RPMI7951 (cell line): ENCODE results near the gene IQCE. TPM values are rescaled to one million over a fixed set of nuclear protein-coding genes. Genes with fewer than 3 reads are reported as not detected.
"Not testable (repeated sequence)": the region's sequence is repeated elsewhere in the genome, so short reads cannot be mapped to it uniquely, and the experiment has no call there.

Experiments
- DNase-seq: peaks from one replicate; pipeline ENCODE4 v3.0.0-alpha.2; 2012; ENCODE audit warnings: low read depth
- total RNA-seq: library from RNA; depleted of rRNA; stranded (reverse); fragments of >200 nt; shearing (Covaris generic); gene quantifications from 2 replicates; pipeline ENCODE4 v1.2.3, GENCODE V29; 2014

The IQCE gene
- total RNA-seq, 1 experiment from 2014 or later = 10.1 TPM

- DNase-seq = not testable (repeated sequence)
Observed at GRCh38 chr7:2532199-2532772, 26.5 kb upstream of the IQCE start.

GRCh38 chr7:2532816-2533215, 26.0 kb upstream of the IQCE start:
- not testable (repeated sequence) for DNase-seq

DNA sequence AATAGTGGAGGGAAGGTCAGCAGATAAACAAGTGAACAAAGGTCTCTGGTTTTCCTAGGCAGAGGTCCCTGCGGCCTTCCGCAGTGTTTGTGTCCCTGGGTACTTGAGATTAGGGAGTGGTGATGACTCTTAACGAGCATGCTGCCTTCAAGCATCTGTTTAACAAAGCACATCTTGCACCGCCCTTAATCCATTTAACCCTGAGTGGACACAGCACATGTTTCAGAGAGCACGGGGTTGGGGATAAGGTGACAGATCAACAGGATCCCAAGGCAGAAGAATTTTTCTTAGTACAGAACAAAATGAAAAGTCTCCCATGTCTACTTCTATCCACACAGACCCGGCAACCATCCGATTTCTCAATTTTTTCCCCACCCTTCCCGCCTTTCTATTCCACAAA, 25.2 kb upstream of the IQCE start:
- not testable (repeated sequence) for DNase-seq

GRCh38 chr7:2534214-2534613, 24.6 kb upstream of the IQCE start:
- DNase-seq = not testable (repeated sequence)

- DNase-seq = not testable (repeated sequence)
Observed at GRCh38 chr7:2535872-2536627, 22.7 kb upstream of the IQCE start.

DNA sequence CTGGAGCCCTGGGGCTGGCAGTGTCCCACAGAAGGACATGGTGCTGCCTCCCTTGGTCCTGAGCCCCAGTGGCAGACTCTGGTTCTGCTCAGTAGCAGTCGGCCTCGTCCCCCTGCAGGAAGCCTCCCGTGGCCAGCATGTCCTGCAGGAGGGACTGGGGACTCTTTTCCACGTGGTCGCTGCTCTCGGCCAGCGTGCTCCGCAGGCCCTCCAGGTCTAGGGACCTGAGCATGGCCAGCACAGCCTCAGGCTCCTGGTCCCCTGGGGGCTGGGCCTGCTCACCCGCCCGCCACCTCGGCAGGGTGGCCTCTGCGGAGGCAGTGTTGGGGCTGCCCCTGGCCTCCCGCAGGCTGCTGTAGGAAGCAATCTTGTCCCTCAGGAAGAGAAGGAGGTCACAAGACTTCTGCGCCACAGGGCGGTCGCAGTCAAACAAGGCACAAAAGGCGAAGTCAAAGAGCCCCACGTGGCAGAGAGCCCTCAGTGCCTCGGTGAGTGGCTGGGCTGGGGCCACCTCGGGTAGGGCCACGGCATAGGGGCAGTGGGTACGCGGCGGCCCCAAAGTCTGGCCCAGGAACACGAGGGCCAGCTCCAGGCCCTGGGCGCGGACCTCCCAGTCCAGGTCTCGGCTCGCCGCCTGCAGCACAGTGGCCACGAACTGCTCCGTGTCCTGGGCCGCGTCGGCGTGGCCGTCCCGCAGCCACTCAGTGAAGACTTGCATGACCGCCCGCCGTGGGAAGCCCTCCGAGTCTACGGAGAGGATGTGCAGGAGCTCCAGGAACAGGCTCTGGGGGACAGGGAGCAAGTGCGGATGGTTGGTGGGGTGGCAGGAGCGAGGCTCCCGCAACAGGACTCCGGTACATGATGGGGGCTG, 20.6 kb upstream of the IQCE start:
- DNase-seq = no peak

DNA sequence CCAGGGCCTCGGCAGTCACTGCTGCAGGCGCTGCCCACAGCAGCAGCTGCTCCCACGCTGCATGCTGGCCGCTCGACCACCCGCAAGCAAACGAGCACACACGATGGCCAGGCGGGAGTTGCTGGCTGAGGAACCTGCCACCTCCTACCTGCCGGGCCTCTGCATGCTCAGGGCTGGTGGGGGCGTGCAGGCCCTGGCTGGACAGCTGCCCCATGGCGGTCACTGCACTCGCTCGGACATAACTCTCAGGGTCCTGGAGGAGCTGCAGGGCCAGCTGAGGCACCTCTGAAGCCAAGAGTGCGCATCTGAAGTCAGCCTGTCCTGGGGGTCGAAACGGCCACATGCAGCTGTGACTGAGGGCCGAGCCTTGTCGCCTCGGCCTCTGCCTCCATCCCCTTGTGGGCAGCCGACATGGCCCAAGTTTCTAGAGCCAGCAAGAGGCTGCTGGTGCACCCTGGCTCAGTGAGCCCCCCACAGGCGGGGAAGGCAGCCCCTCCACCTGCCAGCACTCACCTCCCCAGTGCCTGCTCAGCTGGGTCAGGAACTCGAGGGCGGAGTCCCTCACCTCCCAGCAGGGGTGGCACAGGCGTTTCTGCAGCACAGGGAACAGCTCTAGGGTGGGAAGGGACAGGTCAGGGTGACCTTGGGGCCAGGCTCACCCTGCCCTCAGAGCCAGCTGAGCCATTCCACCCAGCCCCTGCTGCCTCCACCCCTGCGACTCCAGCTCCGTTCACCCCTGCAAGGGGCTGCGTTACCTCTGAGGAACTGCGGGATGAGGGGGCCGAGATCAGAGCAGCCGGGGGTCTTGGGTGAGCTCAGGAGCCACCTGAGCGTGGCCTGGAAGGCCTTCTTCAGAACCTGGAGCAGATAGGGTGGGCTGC, 19.5 kb upstream of the IQCE start:
- DNase-seq = no peak

DNA sequence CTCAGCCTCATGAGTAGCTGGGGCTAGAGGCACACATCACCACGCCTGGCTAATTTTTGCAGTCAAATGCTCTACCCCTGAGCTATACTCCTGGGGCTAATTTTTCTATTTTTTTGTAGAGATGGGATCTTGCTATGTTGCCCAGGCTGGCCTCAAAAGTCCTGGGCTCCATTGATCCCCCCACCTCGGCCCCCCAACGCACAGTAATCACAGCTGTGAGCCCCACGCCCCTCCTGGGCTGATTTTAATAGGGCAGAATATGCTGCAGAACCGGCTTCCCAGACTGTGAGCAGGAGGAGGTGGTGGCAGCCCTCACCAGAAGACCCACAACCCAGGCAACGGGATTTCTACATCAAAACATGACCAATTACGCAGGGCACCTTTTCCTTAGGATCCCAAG, 18.6 kb upstream of the IQCE start:
- no peak for DNase-seq

DNA sequence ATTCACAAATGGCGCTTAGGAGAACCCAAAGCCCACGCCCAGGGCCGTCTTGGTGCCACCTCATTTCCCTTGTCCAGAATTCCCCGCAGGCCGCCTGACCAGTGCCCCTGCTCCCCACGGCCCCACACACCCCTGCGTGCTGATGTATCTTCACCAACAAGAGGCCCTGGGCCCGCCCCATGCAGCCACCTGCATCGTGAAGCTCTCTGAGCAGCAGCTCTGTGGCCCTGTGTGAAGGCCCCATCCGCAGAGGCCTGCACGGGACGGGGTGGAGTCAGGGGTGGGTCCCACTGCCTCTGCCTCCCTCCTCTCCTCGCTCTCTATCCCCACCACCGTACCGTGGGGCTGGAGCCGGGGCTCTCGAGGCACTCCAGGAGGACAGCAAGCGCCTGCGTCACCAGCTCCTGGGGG, 18.1 kb upstream of the IQCE start:
- DNase-seq = no peak

DNA sequence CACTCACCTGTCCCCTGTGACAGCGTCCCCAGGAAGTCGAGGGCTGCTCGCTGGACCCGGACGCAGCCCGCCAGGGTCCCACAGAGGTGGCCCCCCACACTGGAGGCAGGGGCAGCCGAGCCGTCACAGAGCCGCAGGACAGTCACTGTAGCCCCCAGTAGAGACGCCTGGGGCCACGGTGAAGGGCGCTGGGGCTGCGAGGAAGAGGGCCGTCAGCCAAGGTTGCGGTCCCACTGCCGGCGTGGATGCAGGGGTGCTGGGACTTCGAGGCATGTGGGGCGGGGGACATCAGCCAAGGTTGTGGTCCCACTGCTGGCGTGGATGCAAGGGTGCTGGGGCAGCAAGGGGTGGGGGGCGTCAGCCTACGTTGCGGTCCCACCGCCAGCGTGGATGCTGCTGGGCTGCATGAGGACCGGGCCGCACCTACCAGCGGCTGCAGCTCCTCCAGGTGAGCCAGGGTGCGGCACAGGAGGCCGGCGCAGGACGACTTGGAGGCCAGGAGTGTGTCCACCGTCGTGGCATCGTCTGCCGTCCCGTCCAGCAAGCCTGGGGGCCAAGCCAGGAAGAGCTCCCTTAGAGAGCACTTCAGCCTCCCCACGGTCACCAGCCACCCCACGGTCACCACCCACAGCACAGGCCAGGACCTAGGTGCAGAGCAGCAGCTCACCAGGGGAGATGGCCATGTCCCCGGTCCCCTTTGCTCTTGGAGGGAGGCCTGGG, 17.3 kb upstream of the IQCE start:
- DNase-seq = no peak

- DNase-seq = no peak
Observed at GRCh38 chr7:2542011-2542915, 16.5 kb upstream of the IQCE start.

DNA sequence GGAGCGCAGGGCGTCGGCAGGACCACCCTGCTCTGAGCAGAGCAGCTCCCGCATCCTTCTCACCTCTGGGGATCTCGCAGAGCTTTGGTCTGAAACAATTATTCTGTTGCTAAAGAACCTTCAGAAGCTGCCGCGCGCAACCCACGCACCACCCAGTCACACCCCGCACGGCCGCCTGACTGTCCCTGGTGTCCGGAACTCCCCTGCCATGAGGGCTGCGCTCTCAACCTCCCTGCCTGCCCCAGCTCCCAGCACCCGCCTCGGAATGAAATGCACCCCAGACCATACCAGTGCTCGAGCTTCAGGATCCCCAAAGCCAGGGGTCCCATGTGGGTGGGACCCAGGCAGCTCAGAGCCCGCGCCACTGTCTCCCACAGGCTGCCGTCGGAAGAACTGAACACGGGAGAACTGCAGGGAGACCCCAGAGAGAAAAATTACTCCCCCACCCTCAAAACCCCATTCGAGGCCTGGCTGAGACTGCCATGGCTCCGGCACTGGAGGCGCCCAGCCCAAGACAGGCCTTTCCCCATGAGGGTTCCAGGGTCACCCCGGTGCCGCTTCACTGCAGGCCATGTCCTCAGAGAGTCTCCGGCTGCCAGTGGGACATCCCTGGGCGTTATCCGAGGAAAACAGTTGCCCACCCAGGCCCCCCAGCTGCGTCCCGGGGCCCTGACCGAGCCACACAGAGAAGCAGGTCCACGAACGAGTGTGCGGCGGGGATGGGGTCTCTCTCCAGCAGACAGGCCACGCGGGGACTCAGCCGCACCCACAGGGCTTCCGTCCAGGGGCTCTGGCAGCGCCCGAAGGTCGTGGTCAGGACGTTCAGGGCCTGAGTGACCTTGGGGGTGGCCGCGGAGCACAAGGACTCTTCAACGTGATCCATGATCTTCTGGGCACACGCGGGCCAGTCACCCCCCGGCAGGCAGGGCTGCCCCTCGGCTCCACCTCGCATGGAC, 15.6 kb upstream of the IQCE start:
- DNase-seq = no peak

- DNase-seq = no peak
Observed at GRCh38 chr7:2544541-2545188, 14.1 kb upstream of the IQCE start.

- no peak for DNase-seq
Observed at GRCh38 chr7:2545746-2546425, 12.9 kb upstream of the IQCE start.

DNA sequence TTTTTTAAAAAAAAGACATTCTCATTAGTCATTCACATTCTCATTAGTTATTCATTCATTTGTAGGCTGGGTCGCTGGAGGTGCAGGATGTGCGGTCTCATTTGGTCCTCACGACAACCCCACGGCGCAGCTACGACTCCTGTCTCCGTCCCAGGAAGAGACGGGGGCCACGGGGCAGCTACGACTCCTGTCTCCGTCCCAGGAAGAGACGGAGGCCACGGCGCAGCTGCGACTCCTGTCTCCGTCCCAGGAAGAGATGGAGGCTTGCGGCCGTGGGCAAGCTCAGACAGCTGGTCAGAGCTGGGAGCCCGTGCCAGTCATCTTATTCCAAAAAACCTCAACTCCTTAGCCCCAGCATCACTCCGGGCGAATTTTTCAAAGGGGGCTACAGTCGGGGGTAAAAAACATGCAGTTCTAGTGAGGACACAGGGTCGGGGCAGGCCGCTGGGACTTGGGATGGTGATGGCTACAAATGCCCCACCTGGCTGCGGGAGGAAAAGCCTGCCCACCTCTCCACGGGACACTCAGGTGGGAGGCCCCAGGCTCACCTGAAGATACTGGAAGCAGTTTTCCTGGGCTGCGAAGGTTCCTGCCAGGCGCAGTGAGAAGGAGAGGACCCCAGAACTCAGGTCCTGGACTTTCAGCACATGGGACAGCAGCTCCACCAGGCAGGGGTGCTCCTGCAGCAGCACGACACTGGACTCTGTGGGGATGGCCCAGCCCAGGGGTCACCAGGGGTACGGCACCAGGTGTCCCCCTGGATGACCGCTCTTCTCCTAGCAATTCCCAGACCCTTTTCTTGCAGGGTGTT, 11.8 kb upstream of the IQCE start:
- no peak for DNase-seq

- no peak for DNase-seq
Observed at GRCh38 chr7:2551418-2551817, 7.4 kb upstream of the IQCE start.

DNA sequence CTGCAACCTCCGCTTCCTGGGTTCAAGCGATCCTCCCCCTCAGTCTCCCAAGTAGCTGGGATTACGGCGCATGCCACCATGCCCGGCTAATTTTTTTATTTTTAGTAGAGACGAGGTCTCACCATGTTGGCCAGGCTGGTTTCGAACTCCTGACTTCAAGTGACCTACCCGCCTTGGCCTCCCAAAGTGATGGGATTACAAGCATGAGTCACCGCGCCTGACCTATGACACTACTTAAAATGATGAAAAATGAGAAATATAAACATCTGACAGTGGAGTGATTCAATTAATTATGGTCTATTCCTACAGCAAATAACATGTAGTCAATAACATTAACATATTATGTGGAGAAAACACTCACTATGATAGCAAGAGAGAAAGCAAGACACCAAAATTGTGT, 5.7 kb upstream of the IQCE start:
- DNase-seq = no peak
